Neural cell (in vitro differentiated cells): ENCODE data around the gene UPK1B. TPM values are rescaled to one million over a fixed set of nuclear protein-coding genes. Genes with fewer than 3 reads are reported as not detected.

ENCODE experiments used
- H2AFZ ChIP-seq: fragments of 200-600, 300-800 bp; sonication (generic), shearing (Covaris generic); 2 replicates; pipeline ENCODE4 v1.6.0; 2014; ENCODE audit warnings: low read depth, mild to moderate bottlenecking, antibody characterized with exemption, low read length, moderate library complexity
- H3F3A ChIP-seq: fragments of 200-600 bp; shearing (Covaris generic); 2 replicates; pipeline ENCODE4 v1.6.1; 2016; ENCODE audit warnings: mild to moderate bottlenecking, moderate library complexity, mixed read lengths, antibody characterized with exemption, low read length; ENCODE audit not compliant: insufficient read depth, poor library complexity, severe bottlenecking
- H3K27ac ChIP-seq: fragments of 200-600, 300-800 bp; sonication (generic), shearing (Covaris generic); 2 replicates; pipeline ENCODE4 v1.5.1; 2014; ENCODE audit warnings: mild to moderate bottlenecking, low read length, moderate library complexity
- H3K27me3 ChIP-seq: fragments of 300-800, 200-600 bp; sonication (generic), shearing (Covaris generic); 2 replicates; pipeline ENCODE4 v1.6.0; 2014; ENCODE audit warnings: mild to moderate bottlenecking, low read depth, low read length, moderate library complexity; ENCODE audit not compliant: insufficient read depth
- H3K36me3 ChIP-seq: fragments of 300-800, 200-600 bp; sonication (generic), shearing (Covaris generic); 2 replicates; pipeline ENCODE4 v1.5.1; 2014; ENCODE audit warnings: mild to moderate bottlenecking, antibody characterized with exemption, low read length, moderate library complexity; ENCODE audit not compliant: insufficient read depth
- H3K4me2 ChIP-seq: fragments of 300-800, 200-600 bp; sonication (generic), shearing (Covaris generic); 2 replicates; pipeline ENCODE4 v1.6.0; 2014; ENCODE audit warnings: mild to moderate bottlenecking, low read length
- H3K4me3 ChIP-seq: fragments of 300-800, 200-600 bp; sonication (generic), shearing (Covaris generic); 2 replicates; pipeline ENCODE4 v1.5.1; 2014; ENCODE audit warnings: mild to moderate bottlenecking, low read length, moderate library complexity
- H3K79me2 ChIP-seq: fragments of 200-600 bp; shearing (Covaris generic); replicated peaks from 2 replicates; pipeline ENCODE4 v1.6.0; 2014; ENCODE audit warnings: mild to moderate bottlenecking, low read length, moderate library complexity; ENCODE audit not compliant: insufficient read depth
- H3K9ac ChIP-seq: fragments of 300-800, 200-600 bp; sonication (generic), shearing (Covaris generic); 2 replicates; pipeline ENCODE4 v1.6.1; 2016; ENCODE audit warnings: mild to moderate bottlenecking, low read length, mixed read lengths
- H3K9me2 ChIP-seq: fragments of 200-600 bp; shearing (Covaris generic); 2 replicates; pipeline ENCODE4 v1.6.1; 2016; ENCODE audit warnings: mild to moderate bottlenecking, low read length, mixed read lengths; ENCODE audit not compliant: insufficient read depth
- H3K9me3 ChIP-seq: fragments of 200-600, 300-800 bp; sonication (generic), shearing (Covaris generic); 2 replicates; pipeline ENCODE4 v1.6.1; 2016; ENCODE audit warnings: mild to moderate bottlenecking, mixed run types, low read length, moderate library complexity, mixed read lengths
- H4K20me1 ChIP-seq: fragments of 200-600 bp; shearing (Covaris generic); 2 replicates; pipeline ENCODE4 v1.6.1; 2016; ENCODE audit warnings: mild to moderate bottlenecking, mixed run types; ENCODE audit not compliant: insufficient read depth
- CTCF ChIP-seq: fragments of 450-650 bp; IDR thresholded peaks from 2 replicates; pipeline ENCODE4 v1.5.1; 2014; ENCODE audit warnings: antibody characterized with exemption, mild to moderate bottlenecking, moderate library complexity; ENCODE audit not compliant: poor library complexity, severe bottlenecking
- EP300 ChIP-seq: fragments of 450-650 bp; conservative IDR thresholded peaks from 2 replicates; pipeline ENCODE4 v1.6.1; 2014; ENCODE audit warnings: antibody characterized with exemption, mild to moderate bottlenecking, moderate library complexity; ENCODE audit not compliant: poor library complexity, severe bottlenecking
- EZH2 ChIP-seq: fragments of 200-600, 300-800 bp; shearing (Covaris generic), sonication (generic); IDR thresholded peaks from 2 replicates; pipeline ENCODE4 v1.6.1; 2014; ENCODE audit warnings: antibody characterized with exemption, low read length, borderline replicate concordance, mild to moderate bottlenecking; ENCODE audit not compliant: insufficient read depth, poor library complexity, severe bottlenecking
- MXI1 ChIP-seq: fragments of 450-650 bp; conservative IDR thresholded peaks from 2 replicates; pipeline ENCODE4 v1.6.1; 2014; ENCODE audit warnings: antibody characterized with exemption, mild to moderate bottlenecking; ENCODE audit not compliant: poor library complexity, severe bottlenecking
- POLR2AphosphoS5 ChIP-seq: IDR thresholded peaks from 2 replicates; pipeline ENCODE4 v1.6.1; 2012
- RAD21 ChIP-seq: fragments of 450-650 bp; conservative IDR thresholded peaks from 2 replicates; pipeline ENCODE4 v1.6.1; 2014; ENCODE audit warnings: antibody characterized with exemption, mild to moderate bottlenecking, moderate library complexity
- REST ChIP-seq: IDR thresholded peaks from 2 replicates; pipeline ENCODE4 v1.6.1; 2012; ENCODE audit warnings: borderline replicate concordance
- SMC3 ChIP-seq: fragments of 450-650 bp; conservative IDR thresholded peaks from 2 replicates; pipeline ENCODE4 v1.6.1; 2014; ENCODE audit warnings: antibody characterized with exemption, mild to moderate bottlenecking, moderate library complexity; ENCODE audit not compliant: poor library complexity
- TAF1 ChIP-seq: IDR thresholded peaks from 2 replicates; pipeline ENCODE4 v1.6.1; 2012; ENCODE audit warnings: low read depth
- polyA plus RNA-seq: library from polyadenylated mRNA; depleted of rRNA; stranded (reverse); fragments of >200 nt; gene quantifications from 2 replicates; pipeline ENCODE4 v1.2.3, GENCODE V29; 2014

The UPK1B gene
- polyA plus RNA-seq, 1 donor from 2014 or later, result not detected

GRCh38 chr3:119207512-119207875, 34.1 kb downstream of the UPK1B start:
- Histone ChIP-seq H3K27me3 (no peaks in the 10 kb centered on the region), H3K9me2 (no peaks in the 10 kb centered on the region), H3K9ac (no peak overlapping the region), H3K36me3 (no peaks in the 10 kb centered on the region), H2AFZ (no peak overlapping the region), H3K9me3 (no peaks in the 10 kb centered on the region), H3F3A (no peaks in the 10 kb centered on the region), H3K27ac (no peak overlapping the region), H3K79me2 (no peaks in the 10 kb centered on the region), H4K20me1 (no peaks in the 10 kb centered on the region), H3K4me2 (no peak overlapping the region), H3K4me3 (no peak overlapping the region)
- no peak for TF ChIP-seq REST
- no peak for TF ChIP-seq TAF1
- TF ChIP-seq EP300, result no peak
- TF ChIP-seq POLR2AphosphoS5, result no peak
- TF ChIP-seq SMC3, result no peak
- TF ChIP-seq CTCF, result no peak
- no peak for TF ChIP-seq EZH2
- TF ChIP-seq RAD21, result no peak
- TF ChIP-seq MXI1, result no peak

GRCh38 chr3:119211193-119211592, 37.8 kb downstream of the UPK1B start:
- H3K27ac ChIP-seq, result no peak overlapping the region
- peaks cover 10% of the 10 kb centered on the region for H3K36me3 ChIP-seq
- H4K20me1 ChIP-seq, result no peaks in the 10 kb centered on the region
- TF ChIP-seq CTCF (no peak), SMC3 (no peak), RAD21 (no peak), EP300 (no peak), MXI1 (no peak), EZH2 (no peak), TAF1 (no peak), POLR2AphosphoS5 (no peak), REST (no peak)
- H3F3A ChIP-seq, result no peaks in the 10 kb centered on the region
- no peak overlapping the region for H2AFZ ChIP-seq
- H3K27me3 ChIP-seq, result no peaks in the 10 kb centered on the region
- no peak overlapping the region for H3K9ac ChIP-seq
- H3K79me2 ChIP-seq, result no peaks in the 10 kb centered on the region
- H3K4me2 ChIP-seq, result no peak overlapping the region
- no peaks in the 10 kb centered on the region for H3K9me2 ChIP-seq
- H3K9me3 ChIP-seq, result no peaks in the 10 kb centered on the region
- H3K4me3 ChIP-seq, result no peak overlapping the region
